Stimulated activated memory B cell treated with anti-CD40 and anti-IgM and Interleukin-4, amounts not matched to agents 10 μg/mL and 1 μg/mL and 100 μg/mL, for 72 hours (primary cell): ENCODE measurements around the gene AAK1.

Experiments
- ATAC-seq: fragments of 150-1000 bp; cut with Tn5 transposase; 2 replicates; pipeline ENCODE4 v1.10.0; 2021
- H3K27ac Mint-ChIP-seq: one replicate; pipeline ENCODE4 v1.8.0; 2022; ENCODE audit warnings: mild to moderate bottlenecking, mixed read lengths
- H3K27me3 Mint-ChIP-seq: one replicate; pipeline ENCODE4 v1.8.0; 2022; ENCODE audit warnings: mixed read lengths
- H3K36me3 Mint-ChIP-seq: one replicate; pipeline ENCODE4 v1.8.0; 2022; ENCODE audit warnings: mixed read lengths
- H3K4me1 Mint-ChIP-seq: one replicate; pipeline ENCODE4 v1.8.0; 2022; ENCODE audit warnings: mixed read lengths
- H3K4me3 Mint-ChIP-seq: one replicate; pipeline ENCODE4 v1.8.0; 2022; ENCODE audit warnings: mild to moderate bottlenecking, moderate library complexity, mixed read lengths
- H3K9me3 Mint-ChIP-seq: one replicate; pipeline ENCODE4 v1.8.0; 2022; ENCODE audit warnings: mixed read lengths

Gene AAK1

DNA sequence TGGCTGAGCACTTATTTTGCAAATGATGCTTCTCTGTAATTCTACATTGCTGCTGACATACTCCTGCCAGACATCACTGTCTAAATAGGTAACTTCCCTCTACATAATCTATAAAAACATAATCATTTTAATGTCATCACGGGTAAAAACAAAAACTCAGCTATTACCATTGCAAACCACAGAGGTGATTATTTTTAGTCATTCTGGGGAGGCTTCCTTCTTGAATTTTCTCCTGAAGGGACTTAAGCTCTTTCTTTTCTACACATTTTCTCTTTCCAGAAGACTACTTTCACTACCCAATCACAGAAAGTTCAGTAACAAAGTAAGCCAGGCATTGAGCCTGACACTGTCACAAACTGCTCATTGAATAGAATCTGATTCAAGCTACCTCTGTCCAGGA is 165.9 kb downstream of the AAK1 start:
- Mint-ChIP-seq H3K36me3 (no peaks in the 10 kb centered on the region), H3K4me1 (peaks cover 21% of the 10 kb centered on the region), H3K4me3 (no peak overlapping the region), H3K27ac (no peak overlapping the region), H3K9me3 (no peaks in the 10 kb centered on the region), H3K27me3 (no peaks in the 10 kb centered on the region)
- peak; percentile 31 for ATAC-seq

DNA sequence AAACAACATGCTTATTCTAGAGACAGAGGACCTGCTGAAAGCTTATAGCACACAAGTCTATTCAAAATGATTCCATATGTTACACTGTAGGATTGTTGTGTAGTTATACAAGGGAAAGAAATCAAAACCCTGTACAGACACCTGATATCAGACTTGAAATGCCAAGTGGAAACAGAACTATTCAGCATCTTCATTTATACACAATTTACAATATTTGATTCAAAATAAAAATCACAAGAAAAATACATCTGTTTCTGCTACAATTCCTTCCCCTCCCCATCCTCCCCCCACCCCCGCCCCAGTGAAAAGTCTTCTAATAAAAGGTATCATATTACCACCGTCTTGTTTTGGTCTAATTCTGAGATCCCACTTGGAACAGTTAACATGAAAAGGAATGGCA is 168.9 kb downstream of the AAK1 start:
- H3K4me3 Mint-ChIP-seq: no peak overlapping the region
- no peak overlapping the region for H3K27ac Mint-ChIP-seq
- no peak for ATAC-seq
- H3K36me3 Mint-ChIP-seq: no peaks in the 10 kb centered on the region
- H3K4me1 Mint-ChIP-seq: peaks cover 17% of the 10 kb centered on the region
- H3K27me3 Mint-ChIP-seq: no peaks in the 10 kb centered on the region
- no peaks in the 10 kb centered on the region for H3K9me3 Mint-ChIP-seq

DNA sequence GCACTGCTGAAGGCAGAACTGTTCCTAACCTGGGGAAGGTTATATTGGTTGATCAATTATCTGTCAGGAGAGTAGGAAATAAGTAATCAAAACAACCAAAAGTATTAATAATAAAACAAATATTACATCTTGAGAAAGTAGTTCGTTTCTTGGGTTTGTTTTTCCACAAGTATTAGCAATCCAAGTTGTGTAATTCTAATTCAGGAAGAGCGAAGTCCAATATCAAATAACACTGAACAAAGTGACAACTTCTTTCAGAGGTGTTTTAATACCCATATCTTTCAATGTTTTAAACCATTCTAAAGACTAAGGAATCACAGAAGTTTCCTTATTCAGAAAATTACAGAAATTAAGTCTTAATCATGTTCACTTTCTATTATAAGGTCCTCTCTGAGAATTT is 171.7 kb downstream of the AAK1 start:
- Mint-ChIP-seq H3K4me3 (no peak overlapping the region), H3K27me3 (no peaks in the 10 kb centered on the region), H3K9me3 (no peaks in the 10 kb centered on the region), H3K4me1 (peaks cover 9% of the 10 kb centered on the region), H3K36me3 (no peaks in the 10 kb centered on the region), H3K27ac (no peak overlapping the region)
- ATAC-seq: no peak

DNA sequence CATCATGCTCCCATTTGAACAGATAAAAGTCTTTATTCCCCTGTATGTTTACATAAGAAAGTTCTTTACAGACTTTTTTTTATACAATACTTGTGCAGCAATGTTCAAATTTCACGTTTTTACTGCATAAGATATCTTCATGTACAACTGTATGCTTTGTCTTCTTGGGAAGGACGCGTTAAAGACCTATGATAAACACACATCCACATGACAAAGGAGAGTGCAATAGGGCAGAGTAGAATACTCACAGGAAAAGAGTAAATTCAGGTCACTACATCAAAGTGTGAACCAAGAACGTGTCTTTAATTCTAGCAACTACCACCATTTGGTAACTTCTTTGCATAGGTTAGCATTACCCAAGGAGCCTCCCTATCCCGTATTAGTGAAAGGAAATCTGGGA is 172.6 kb downstream of the AAK1 start:
- H3K36me3 Mint-ChIP-seq: no peaks in the 10 kb centered on the region
- H3K4me1 Mint-ChIP-seq: peaks cover 8% of the 10 kb centered on the region
- no peak overlapping the region for H3K4me3 Mint-ChIP-seq
- H3K9me3 Mint-ChIP-seq: no peaks in the 10 kb centered on the region
- H3K27me3 Mint-ChIP-seq: no peaks in the 10 kb centered on the region
- no peak for ATAC-seq
- H3K27ac Mint-ChIP-seq: no peak overlapping the region

DNA sequence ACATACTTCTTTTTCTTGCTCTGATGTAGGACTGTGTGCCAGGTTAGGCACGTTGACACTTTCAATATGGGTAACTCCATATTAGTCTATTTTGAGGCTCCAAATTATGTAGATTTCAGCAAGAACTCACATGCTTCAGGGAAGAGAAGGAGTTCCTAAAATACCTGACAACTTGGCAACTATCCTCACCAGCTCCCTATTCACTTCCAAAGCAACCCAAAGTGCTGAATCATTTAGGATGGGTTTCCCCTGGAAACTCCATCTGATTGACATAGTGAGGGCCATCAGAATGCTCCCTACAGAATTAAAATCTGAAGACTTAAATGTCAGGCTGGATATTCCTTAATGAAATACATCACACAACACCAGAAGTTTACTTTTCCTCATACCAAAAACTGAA is 173.8 kb downstream of the AAK1 start:
- Mint-ChIP-seq H3K4me3 (no peak overlapping the region), H3K36me3 (no peaks in the 10 kb centered on the region), H3K4me1 (no peaks in the 10 kb centered on the region), H3K27ac (no peak overlapping the region), H3K9me3 (no peaks in the 10 kb centered on the region), H3K27me3 (no peaks in the 10 kb centered on the region)
- no peak for ATAC-seq

DNA sequence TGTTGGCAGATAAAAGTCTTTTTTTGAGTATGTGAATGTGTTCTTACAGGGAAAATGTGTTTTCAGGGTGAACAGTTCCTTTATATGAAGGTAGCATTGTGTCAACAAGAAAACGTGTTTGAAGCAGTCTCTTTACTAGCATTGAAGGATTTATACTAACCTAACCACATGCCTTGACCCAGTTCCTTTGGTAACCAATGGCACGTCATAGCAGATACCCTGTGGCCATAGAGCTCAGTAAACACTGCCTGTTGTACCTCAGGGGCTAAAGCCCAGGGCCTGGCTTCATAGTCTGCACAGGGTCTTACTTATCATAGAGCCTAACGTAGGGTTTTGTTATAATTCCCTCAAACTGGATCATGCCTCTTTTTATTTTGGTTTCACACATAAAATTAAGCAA is 174.2 kb downstream of the AAK1 start:
- H3K36me3 Mint-ChIP-seq: no peaks in the 10 kb centered on the region
- H3K9me3 Mint-ChIP-seq: no peaks in the 10 kb centered on the region
- ATAC-seq: no peak
- no peaks in the 10 kb centered on the region for H3K27me3 Mint-ChIP-seq
- no peaks in the 10 kb centered on the region for H3K4me1 Mint-ChIP-seq
- no peak overlapping the region for H3K4me3 Mint-ChIP-seq
- no peak overlapping the region for H3K27ac Mint-ChIP-seq

DNA sequence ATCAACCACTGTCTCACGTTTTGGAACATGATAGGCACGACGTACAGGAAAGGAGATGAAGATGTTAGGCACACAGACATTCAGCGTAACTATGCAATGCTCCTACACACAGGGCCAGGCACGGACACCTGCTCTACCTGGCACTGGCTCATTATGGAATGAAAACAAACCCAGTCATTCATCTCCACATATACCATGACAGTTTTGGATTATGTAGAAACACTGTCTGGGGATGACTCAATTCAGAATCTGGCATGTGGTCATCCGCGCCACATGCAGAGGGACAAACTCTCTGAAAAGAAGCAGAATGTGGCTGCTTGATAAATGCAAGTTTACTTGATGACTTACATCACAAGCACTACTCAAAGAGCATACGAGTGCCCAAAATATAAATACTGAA is 176.8 kb downstream of the AAK1 start:
- no peak for ATAC-seq
- Mint-ChIP-seq H3K27me3 (no peaks in the 10 kb centered on the region), H3K36me3 (no peaks in the 10 kb centered on the region), H3K27ac (no peak overlapping the region), H3K4me3 (no peak overlapping the region), H3K9me3 (no peaks in the 10 kb centered on the region), H3K4me1 (no peaks in the 10 kb centered on the region)

DNA sequence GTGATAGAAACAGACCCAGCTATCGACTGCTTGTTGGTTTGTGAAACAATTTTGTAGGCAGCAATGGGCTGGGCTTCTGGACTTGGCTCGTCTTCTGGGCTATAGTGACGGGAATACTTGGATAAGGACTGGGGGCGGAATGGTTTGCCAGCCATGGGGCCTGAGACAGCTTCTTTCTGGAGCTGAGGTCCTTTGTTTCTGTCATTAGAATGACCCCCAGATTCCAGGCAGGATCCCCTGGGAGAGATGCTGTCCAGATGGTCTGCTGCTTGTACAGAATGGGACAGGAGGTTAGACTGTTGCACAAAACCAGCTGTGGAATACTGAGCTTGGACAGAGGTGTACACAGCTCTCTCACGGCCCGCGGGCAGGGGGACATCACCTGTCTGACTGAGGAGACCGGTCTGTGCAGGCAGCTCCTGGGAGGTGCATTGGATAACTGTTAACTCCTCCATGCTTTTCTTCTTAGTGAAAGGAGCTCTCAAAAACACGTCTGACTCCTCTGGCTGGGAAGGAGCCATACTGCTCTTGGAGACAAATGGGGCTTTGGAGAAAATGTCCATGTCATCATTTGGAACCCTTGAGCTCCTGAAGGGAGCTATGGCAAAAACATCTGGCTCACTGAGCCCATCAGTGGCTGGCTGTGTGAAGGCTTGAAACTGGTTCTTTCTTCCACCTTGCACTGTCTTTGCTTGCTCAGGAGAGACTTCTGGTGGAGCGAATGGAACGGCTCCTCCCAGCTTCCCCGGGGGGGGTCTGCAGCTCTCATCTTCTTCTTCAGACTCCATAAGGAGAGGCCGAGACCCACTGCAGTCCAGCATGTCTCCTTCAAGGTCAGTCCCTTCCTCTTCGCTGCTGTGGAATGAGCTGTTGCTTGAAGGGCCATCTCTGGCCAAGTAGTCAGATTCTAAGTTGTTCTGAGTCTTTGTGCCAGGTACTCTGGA is 177.8 kb downstream of the AAK1 start:
- Mint-ChIP-seq H3K27me3 (no peaks in the 10 kb centered on the region), H3K4me1 (no peaks in the 10 kb centered on the region), H3K36me3 (no peaks in the 10 kb centered on the region), H3K27ac (no peak overlapping the region), H3K9me3 (no peaks in the 10 kb centered on the region), H3K4me3 (no peak overlapping the region)
- ATAC-seq: no peak

DNA sequence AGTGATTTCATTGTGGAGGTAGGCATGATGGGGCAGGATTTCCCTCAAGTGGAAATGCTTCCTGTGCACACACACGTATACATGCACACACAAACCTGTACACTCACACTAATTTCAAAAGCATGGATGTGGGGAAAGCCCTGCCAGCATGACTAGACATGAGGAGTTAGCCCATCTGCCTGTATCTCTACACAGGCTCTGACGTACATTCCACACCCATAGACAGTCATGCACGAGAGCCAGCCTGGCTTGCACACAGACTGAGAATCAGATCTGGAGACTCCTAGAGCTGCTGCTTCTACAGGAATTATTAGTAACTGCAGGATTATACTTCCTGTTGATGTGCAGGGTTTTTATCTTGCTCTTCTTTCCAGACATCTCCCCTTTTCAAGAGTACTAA is 179.0 kb downstream of the AAK1 start:
- no peak for ATAC-seq
- no peaks in the 10 kb centered on the region for H3K9me3 Mint-ChIP-seq
- H3K27me3 Mint-ChIP-seq: no peaks in the 10 kb centered on the region
- no peaks in the 10 kb centered on the region for H3K4me1 Mint-ChIP-seq
- no peaks in the 10 kb centered on the region for H3K36me3 Mint-ChIP-seq
- H3K27ac Mint-ChIP-seq: no peak overlapping the region
- H3K4me3 Mint-ChIP-seq: no peak overlapping the region

DNA sequence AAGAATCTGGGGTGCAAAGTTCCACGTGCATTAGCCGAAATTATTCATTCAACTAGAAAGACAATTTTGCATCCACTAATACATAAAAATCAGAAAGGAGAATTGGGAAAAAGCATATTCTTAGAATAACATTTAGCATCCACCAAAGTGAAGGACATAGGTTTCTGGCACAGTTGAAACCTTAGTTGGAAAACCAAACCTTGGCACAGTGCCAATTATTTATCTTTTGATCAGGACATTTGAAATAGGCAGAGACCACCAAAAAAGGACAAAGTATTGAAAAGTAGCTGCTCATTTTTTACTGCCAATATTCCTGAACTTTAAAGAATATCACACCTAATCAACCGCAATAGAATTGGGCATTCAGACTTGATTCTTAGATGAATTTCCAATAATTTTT is 180.8 kb downstream of the AAK1 start:
- Mint-ChIP-seq H3K4me1 (no peaks in the 10 kb centered on the region), H3K27ac (no peak overlapping the region), H3K4me3 (no peak overlapping the region), H3K27me3 (no peaks in the 10 kb centered on the region), H3K9me3 (no peaks in the 10 kb centered on the region), H3K36me3 (no peaks in the 10 kb centered on the region)
- no peak for ATAC-seq

DNA sequence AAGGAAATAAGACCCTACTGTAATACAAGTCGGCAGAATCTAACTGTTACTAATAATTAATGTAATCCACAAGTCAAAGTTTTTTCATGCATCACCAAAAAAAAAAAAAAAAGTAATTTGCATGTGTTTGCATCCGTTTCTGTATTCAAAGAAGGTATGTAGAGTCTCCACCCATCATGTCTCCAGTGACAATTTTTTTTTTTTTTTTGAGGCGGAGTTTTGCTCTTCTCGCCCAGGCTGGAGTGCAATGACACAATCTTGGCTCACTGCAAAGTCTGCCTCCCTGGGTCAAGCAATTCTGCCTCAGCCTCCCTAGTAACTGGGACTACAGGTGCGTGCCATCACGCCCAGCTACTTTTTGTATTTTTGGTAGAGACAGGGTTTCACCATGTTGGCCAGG is 182.1 kb downstream of the AAK1 start:
- Mint-ChIP-seq H3K4me3 (no peak overlapping the region), H3K27me3 (peaks cover 8% of the 10 kb centered on the region), H3K4me1 (no peaks in the 10 kb centered on the region), H3K27ac (no peak overlapping the region), H3K36me3 (no peaks in the 10 kb centered on the region), H3K9me3 (no peaks in the 10 kb centered on the region)
- ATAC-seq: no peak

DNA sequence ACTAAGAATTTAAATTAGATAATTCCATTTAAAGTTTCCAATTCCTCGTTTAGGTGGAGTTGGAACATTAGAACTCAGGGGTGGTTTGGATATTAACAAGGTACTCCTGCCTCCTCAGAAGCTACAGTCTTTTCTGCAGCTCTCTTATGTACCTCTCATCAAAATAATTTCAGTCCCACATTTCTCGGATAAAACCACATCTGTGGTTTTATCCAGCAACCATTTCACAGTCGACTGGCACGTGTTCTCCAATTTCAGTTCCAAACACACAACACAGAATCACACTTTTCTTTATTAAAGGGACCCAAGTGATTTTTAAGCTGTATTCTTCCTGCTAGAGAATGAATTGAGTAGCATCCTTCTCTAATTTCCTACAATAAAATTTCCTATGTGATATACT is 183.6 kb downstream of the AAK1 start:
- no peak overlapping the region for H3K27ac Mint-ChIP-seq
- no peak overlapping the region for H3K4me3 Mint-ChIP-seq
- no peaks in the 10 kb centered on the region for H3K36me3 Mint-ChIP-seq
- peaks cover 19% of the 10 kb centered on the region for H3K27me3 Mint-ChIP-seq
- ATAC-seq: no peak
- H3K4me1 Mint-ChIP-seq: no peaks in the 10 kb centered on the region
- no peaks in the 10 kb centered on the region for H3K9me3 Mint-ChIP-seq

DNA sequence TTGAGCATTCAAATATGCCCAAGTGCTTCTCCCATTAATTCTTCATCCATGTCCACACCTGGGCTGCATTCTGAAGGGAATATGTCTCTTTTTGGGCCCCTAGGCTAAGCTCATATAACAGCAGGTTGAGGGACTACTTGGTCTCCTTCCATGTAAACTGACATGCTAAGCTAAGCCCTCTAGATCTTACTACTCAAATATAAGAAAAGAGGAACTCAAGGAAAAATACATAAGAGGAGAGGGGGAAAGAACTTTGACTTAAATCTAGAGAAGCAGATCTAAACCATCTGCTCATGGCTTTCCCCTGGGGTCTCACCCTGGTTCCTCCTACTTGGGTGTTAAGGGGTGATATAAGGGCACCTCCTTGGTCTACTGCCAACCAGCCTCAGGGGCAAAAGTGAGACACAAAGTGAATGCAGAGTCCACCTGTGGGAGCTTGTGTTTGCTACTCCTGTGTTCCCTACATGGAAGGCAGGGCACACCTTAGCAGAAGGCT is 186.5 kb downstream of the AAK1 start:
- H3K27ac Mint-ChIP-seq: no peak overlapping the region
- H3K27me3 Mint-ChIP-seq: peaks cover 23% of the 10 kb centered on the region

DNA sequence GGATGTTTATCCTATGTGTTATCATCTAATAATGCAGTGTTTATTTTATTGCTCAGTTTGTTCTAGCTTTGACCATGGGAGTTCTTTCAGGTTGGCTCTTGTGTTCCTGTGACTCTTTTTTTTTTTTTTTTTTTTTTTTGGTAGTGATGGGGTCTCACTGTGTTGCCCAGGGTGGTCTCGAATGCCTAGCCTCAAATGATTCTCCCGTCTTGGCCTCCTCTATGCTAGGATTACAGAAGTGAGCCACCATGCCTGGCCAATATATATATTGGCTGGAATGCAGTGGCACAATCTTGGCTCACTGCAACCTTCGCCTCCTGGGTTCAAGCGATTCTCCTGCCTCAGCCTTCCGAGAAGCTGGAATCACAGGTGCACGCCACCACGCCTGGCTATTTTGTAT is 187.4 kb downstream of the AAK1 start:
- Mint-ChIP-seq H3K4me1 (peaks cover 8% of the 10 kb centered on the region), H3K36me3 (no peaks in the 10 kb centered on the region), H3K9me3 (no peaks in the 10 kb centered on the region), H3K4me3 (no peak overlapping the region), H3K27ac (no peak overlapping the region), H3K27me3 (peaks cover 23% of the 10 kb centered on the region)
- ATAC-seq: no peak

More for the DNA sequence above, 186.5 kb downstream of the AAK1 start:
- peaks cover 8% of the 10 kb centered on the region for H3K4me1 Mint-ChIP-seq
- no peaks in the 10 kb centered on the region for H3K9me3 Mint-ChIP-seq
- peak; percentile 68 for ATAC-seq
- no peaks in the 10 kb centered on the region for H3K36me3 Mint-ChIP-seq
- no peak overlapping the region for H3K4me3 Mint-ChIP-seq

DNA sequence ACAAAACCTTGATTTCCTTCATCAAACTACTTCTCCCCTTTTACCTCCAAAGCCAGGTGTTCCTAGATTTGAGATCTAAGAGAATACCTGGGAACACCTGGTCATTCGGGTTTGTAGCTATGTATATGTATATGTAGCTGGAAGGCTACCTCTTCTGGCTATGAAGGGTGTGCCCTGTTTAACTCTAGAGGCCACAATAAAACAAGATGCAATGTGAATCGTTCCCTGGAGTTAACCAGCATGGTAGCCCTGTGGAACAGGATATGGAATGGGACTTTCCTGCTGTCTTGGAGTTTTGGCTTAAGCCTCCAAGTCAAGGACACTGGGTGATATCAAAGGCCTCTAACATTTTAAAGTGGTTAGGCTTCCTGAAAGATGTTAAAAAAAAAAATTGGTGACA is 188.6 kb downstream of the AAK1 start:
- ATAC-seq: no peak
- Mint-ChIP-seq H3K27ac (no peak overlapping the region), H3K4me3 (no peak overlapping the region), H3K9me3 (no peaks in the 10 kb centered on the region), H3K27me3 (peaks cover 23% of the 10 kb centered on the region), H3K36me3 (no peaks in the 10 kb centered on the region), H3K4me1 (peaks cover 8% of the 10 kb centered on the region)

DNA sequence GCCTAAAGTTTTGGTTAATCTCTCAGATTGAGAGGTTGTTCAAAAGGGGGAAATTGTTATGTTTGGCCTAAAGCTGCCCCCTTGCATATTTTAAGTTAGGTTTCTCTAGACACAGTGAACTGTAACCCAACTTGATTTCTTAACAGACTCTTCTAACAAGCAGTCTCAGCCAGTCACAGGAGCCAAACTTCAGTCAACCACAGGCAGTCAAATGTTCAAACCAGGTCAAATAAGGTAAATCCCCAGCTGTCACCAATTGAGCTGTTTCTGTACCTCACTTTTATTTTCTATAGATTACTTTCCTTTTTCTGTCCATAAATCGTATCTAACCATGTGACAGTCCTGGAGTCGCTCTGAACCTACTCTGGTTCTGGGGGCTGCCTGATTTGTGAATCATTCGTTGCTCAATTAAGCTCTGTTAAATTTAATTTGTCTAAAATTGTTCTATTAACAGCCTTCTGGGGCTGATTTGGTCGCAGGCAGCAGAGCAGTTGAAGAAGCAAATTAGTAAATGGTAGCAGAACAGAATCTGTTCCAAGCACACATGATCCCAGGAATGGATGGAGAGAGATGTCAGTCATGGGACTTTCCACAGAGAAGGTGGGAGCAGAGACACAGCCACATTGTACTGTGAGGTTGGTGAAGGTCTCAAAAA is 189.9 kb downstream of the AAK1 start:
- ATAC-seq: peak; percentile 85
- Mint-ChIP-seq H3K36me3 (no peaks in the 10 kb centered on the region), H3K4me1 (peaks cover 8% of the 10 kb centered on the region), H3K27ac (peak overlapping the region; percentile 34), H3K27me3 (peaks cover 23% of the 10 kb centered on the region), H3K9me3 (no peaks in the 10 kb centered on the region), H3K4me3 (peak overlapping the region; percentile 18)
